CD8-positive, alpha-beta memory T cell (primary cell): ENCODE results near the gene HSPB1. TPM values are rescaled to one million over a fixed set of nuclear protein-coding genes. Genes with fewer than 3 reads are reported as not detected.

Experiments
- CTCF ChIA-PET: fragments of 350-600 bp; sonication (Branson Sonifier 250); formaldehyde crosslinking; loops from one replicate; lab custom pipeline; 2021; ENCODE audit warnings: antibody characterized with exemption; lab: Charles Lee
- POLR2A ChIA-PET: fragments of 350-600 bp; sonication (Branson Sonifier 250); formaldehyde crosslinking; loops from one replicate; lab custom pipeline; 2021; ENCODE audit warnings: antibody characterized with exemption; lab: Charles Lee
- DNase-seq, 5 donors: peaks; one replicate each; pipeline versions ENCODE4 v3.0.0 to v3.0.0-alpha.2; 2020 to 2022; ENCODE audit warnings: mixed read lengths in 1 of 5
- H3K27ac ChIP-seq: one replicate; pipeline ENCODE4 v1.7.0; 2013; ENCODE audit warnings: low read depth, mild to moderate bottlenecking, low read length, moderate library complexity
- H3K27me3 ChIP-seq: 2 replicates; pipeline ENCODE4 v1.7.0; 2013; ENCODE audit warnings: low read length, mild to moderate bottlenecking; ENCODE audit not compliant: insufficient read depth, poor library complexity, severe bottlenecking
- H3K36me3 ChIP-seq: 2 replicates; pipeline ENCODE4 v1.7.0; 2013; ENCODE audit warnings: mild to moderate bottlenecking, low read length, moderate library complexity; ENCODE audit not compliant: insufficient read depth
- H3K4me1 ChIP-seq: 2 replicates; pipeline ENCODE4 v1.7.0; 2013; ENCODE audit warnings: mild to moderate bottlenecking, low read length, moderate library complexity; ENCODE audit not compliant: insufficient read depth
- H3K4me3 ChIP-seq: 2 replicates; pipeline ENCODE4 v1.7.0; 2013; ENCODE audit warnings: mild to moderate bottlenecking, low read length
- H3K9me3 ChIP-seq: 2 replicates; pipeline ENCODE4 v1.7.0; 2013; ENCODE audit warnings: mild to moderate bottlenecking, low read length
- H3K27ac Mint-ChIP-seq, 8 donors: one replicate each; pipeline ENCODE4 v1.8.0; 2020 to 2021; ENCODE audit warnings: mixed read lengths in 8 of 8, mild to moderate bottlenecking in 6 of 8, inconsistent platforms in 3 of 8, moderate library complexity in 3 of 8
- H3K27me3 Mint-ChIP-seq, 2 donors: one replicate each; pipeline ENCODE4 v1.8.0; 2020 to 2021; ENCODE audit warnings: mixed read lengths in 2 of 2, mild to moderate bottlenecking in 1 of 2, moderate library complexity in 1 of 2
- H3K36me3 Mint-ChIP-seq, 3 donors: one replicate each; pipeline ENCODE4 v1.8.0; 2020 to 2021; ENCODE audit warnings: mixed read lengths in 3 of 3, inconsistent platforms in 1 of 3, mild to moderate bottlenecking in 1 of 3
- H3K4me1 Mint-ChIP-seq, 3 donors: one replicate each; pipeline ENCODE4 v1.8.0; 2020 to 2021; ENCODE audit warnings: mixed read lengths in 3 of 3, inconsistent platforms in 1 of 3, mild to moderate bottlenecking in 1 of 3
- H3K4me3 Mint-ChIP-seq, 7 donors: one replicate each; pipeline ENCODE4 v1.8.0; 2020 to 2021; ENCODE audit warnings: mixed read lengths in 7 of 7, mild to moderate bottlenecking in 6 of 7, moderate library complexity in 4 of 7, inconsistent platforms in 2 of 7
- H3K9me3 Mint-ChIP-seq, 5 donors: one replicate each; pipeline ENCODE4 v1.8.0; 2020 to 2022; ENCODE audit warnings: mixed read lengths in 5 of 5, mild to moderate bottlenecking in 3 of 5, moderate library complexity in 2 of 5, inconsistent platforms in 1 of 5
- polyA plus RNA-seq: library from polyadenylated mRNA; unstranded; fragments of 300-500 nt; fragmentation: Illumina TruSeq; gene quantifications from one replicate; pipeline ENCODE4 v1.2.3, GENCODE V29; 2021
- total RNA-seq, 2 experiments: library from RNA; stranded (reverse); gene quantifications; one replicate each; pipeline ENCODE4 v1.2.3, GENCODE V29; 2021

Gene HSPB1
- total and polyA plus RNA-seq, 3 experiments from 2014 or later, result 74.7 to 84.1 (median 80.7) TPM

DNA sequence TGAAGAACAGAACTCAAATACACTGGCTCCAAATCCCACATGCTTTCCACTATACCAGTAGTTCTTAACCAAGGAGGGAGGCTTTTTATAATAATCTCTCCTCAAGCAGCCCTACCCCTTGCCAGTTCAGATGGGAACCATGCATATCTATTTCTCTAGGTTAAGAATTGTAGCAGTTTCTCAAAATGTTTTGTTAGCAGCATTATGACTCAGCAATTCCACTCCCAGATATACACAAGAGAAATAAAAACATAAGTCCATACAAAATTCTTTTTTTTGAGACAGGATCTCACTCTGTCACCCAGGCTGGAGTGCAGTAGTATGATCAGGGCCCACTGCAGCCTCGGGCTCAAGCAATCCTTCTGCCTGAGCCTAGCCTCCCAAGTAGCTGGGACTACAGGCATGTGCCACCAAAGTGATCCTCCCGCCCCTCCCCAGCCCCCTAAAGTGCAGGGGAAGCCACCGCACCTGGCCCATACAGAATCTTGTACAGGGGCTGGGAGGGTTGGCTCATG, 38.2 kb downstream of the HSPB1 start:
- H3K36me3 Mint-ChIP-seq, result peaks cover 6 to 63% (median 11%) of the 10 kb centered on the region in 3 donors
- CTCF ChIA-PET, result no interaction called here
- H3K36me3 ChIP-seq, result peaks cover 17% of the 10 kb centered on the region

GRCh38 chr7:76342222-76342621, 39.7 kb downstream of the HSPB1 start:
- CTCF ChIA-PET, result interaction anchor here (1.9 kb wide), 1 partner anchor 28 kb away, joined by 6 read pairs; no protein-coding TSS in a partner anchor
- Histone ChIP-seq H3K27ac (no peak overlapping the region), H3K9me3 (no peaks in the 10 kb centered on the region), H3K27me3 (no peaks in the 10 kb centered on the region), H3K36me3 (peaks cover 28% of the 10 kb centered on the region), H3K4me1 (peaks cover 27% of the 10 kb centered on the region), H3K4me3 (no peak overlapping the region)
- no peak for DNase-seq
- no peaks in the 10 kb centered on the region for H3K27me3 Mint-ChIP-seq
- peak overlapping the region in 1 of 7 donors; percentile 8 for H3K4me3 Mint-ChIP-seq
- H3K9me3 Mint-ChIP-seq, result no peaks in the 10 kb centered on the region
- peaks cover 9 to 67% (median 24%) of the 10 kb centered on the region in 3 donors for H3K36me3 Mint-ChIP-seq
- POLR2A ChIA-PET, result no interaction called here
- H3K4me1 Mint-ChIP-seq, result peaks cover 61 to 84% (median 78%) of the 10 kb centered on the region in 3 donors
- H3K27ac Mint-ChIP-seq, result peak overlapping the region in 3 of 8 donors; percentile 2 to 32 (median 7)

More for the DNA sequence above, 38.2 kb downstream of the HSPB1 start:
- Mint-ChIP-seq H3K27me3 (no peaks in the 10 kb centered on the region), H3K9me3 (no peaks in the 10 kb centered on the region), H3K4me1 (peaks cover 53 to 82% (median 75%) of the 10 kb centered on the region in 3 donors), H3K4me3 (no peak overlapping the region), H3K27ac (peak overlapping the region in 2 of 8 donors; percentile 27 to 37)
- Histone ChIP-seq H3K27ac (no peak overlapping the region), H3K27me3 (no peaks in the 10 kb centered on the region), H3K4me3 (no peak overlapping the region), H3K9me3 (no peaks in the 10 kb centered on the region), H3K4me1 (peaks cover 14% of the 10 kb centered on the region)
- DNase-seq, result no peak
- POLR2A ChIA-PET, result no interaction called here

DNA sequence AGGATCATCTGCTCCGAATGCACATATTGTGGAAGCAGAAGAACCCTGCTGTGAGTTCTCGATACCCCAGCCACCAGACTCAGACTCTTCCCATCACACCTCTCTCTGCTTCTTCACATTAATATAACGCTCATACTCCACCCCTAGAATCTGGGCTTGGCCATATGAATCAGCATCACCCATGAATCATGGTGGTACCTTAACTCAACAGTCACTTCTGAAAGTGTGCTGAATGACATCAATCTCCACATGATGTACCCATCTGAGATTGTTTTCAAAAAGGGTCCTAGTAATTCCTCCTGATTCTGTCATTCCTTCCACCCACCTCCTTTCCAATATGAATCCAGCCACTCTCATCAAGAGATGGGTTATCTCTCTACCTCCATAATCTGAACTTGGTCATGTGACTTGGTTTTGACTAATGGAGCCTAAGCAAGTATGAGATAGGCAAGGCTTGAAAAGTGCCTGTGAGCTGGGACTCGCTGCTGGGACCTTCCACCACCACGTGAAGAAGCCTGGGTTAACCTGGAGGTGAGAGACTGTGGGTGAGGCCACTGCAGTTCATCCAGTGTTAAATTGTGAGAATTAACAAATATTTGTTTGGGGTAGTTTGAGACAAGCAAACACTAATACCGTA, 40.9 kb downstream of the HSPB1 start:
- no peak overlapping the region for H3K4me3 ChIP-seq
- H3K27ac ChIP-seq, result no peak overlapping the region
- no peaks in the 10 kb centered on the region for H3K9me3 ChIP-seq
- H3K27me3 ChIP-seq, result no peaks in the 10 kb centered on the region
- peaks cover 30% of the 10 kb centered on the region for H3K4me1 ChIP-seq
- H3K36me3 Mint-ChIP-seq, result peaks cover 9 to 71% (median 29%) of the 10 kb centered on the region in 3 donors
- no peaks in the 10 kb centered on the region for H3K27me3 Mint-ChIP-seq
- H3K27ac Mint-ChIP-seq, result peak overlapping the region in 3 of 8 donors; percentile 1 to 68 (median 66)
- H3K4me1 Mint-ChIP-seq, result peaks cover 62 to 83% (median 76%) of the 10 kb centered on the region in 3 donors
- no peak for DNase-seq
- ChIA-PET POLR2A (no interaction called here), CTCF (interaction anchor here (1.9 kb wide), 1 partner anchor 29 kb away, joined by 6 read pairs; no protein-coding TSS in a partner anchor)
- H3K4me3 Mint-ChIP-seq, result no peak overlapping the region
- H3K36me3 ChIP-seq, result peaks cover 28% of the 10 kb centered on the region
- no peaks in the 10 kb centered on the region for H3K9me3 Mint-ChIP-seq

DNA sequence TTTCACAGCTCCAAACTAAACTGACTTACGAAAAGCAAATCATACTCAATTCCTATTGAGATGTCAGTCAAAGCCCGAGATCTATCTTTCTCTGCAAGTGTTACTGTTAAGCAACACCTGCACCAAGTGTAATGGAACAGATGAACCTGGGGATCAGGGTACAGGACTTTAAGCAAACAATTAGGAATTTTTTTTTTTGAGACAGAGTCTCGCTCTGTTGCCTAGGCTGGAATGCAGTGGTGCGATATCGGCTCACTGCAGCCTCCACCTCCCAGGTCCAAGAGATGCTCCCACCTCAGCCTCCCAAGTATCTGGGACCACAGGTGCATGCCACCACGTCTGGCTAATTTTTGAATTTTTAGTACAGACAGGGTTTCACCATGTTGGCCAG, 41.5 kb downstream of the HSPB1 start:
- H3K9me3 Mint-ChIP-seq, result no peaks in the 10 kb centered on the region
- H3K36me3 Mint-ChIP-seq, result peaks cover 9 to 70% (median 27%) of the 10 kb centered on the region in 3 donors
- H3K27ac Mint-ChIP-seq, result peak overlapping the region in 1 of 8 donors; percentile 27

DNA sequence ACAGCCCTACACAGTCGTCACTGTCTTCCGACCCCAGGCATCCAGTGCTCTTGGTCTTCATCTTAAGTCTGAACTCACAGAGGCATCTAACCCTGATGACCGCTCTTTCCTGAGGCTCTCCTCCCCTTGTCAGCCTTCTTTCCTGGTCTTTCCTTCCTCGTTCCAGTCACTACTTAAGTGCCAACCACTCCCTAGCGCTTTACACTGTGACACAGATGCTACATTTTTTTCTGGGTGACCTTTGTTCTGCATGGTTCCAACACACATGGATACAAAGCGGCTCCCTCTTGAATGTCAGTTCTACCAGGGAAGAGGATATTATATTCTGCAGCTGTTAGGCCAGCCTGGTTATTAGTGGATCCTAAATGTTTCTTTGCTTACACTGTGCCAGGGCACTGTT, 43.6 kb downstream of the HSPB1 start:
- peaks cover 21% of the 10 kb centered on the region for H3K4me1 ChIP-seq
- Mint-ChIP-seq H3K27ac (peak overlapping the region in 4 of 8 donors; percentile 29 to 74 (median 53)), H3K27me3 (no peaks in the 10 kb centered on the region), H3K4me1 (peaks cover 56 to 77% (median 76%) of the 10 kb centered on the region in 3 donors), H3K4me3 (no peak overlapping the region), H3K36me3 (peaks cover 9 to 74% (median 27%) of the 10 kb centered on the region in 3 donors), H3K9me3 (no peaks in the 10 kb centered on the region)
- ChIA-PET CTCF (no interaction called here), POLR2A (no interaction called here)
- peaks cover 28% of the 10 kb centered on the region for H3K36me3 ChIP-seq
- H3K27ac ChIP-seq, result no peak overlapping the region
- no peaks in the 10 kb centered on the region for H3K27me3 ChIP-seq
- H3K4me3 ChIP-seq, result no peak overlapping the region
- no peak for DNase-seq
- H3K9me3 ChIP-seq, result no peaks in the 10 kb centered on the region

More for the DNA sequence above, 41.5 kb downstream of the HSPB1 start:
- ChIA-PET CTCF (interaction anchor here (1.9 kb wide), 1 partner anchor 30 kb away, joined by 6 read pairs; no protein-coding TSS in a partner anchor), POLR2A (no interaction called here)
- Histone ChIP-seq H3K27me3 (no peaks in the 10 kb centered on the region), H3K27ac (no peak overlapping the region), H3K4me3 (no peak overlapping the region), H3K4me1 (peaks cover 29% of the 10 kb centered on the region), H3K9me3 (no peaks in the 10 kb centered on the region), H3K36me3 (peaks cover 28% of the 10 kb centered on the region)
- no peaks in the 10 kb centered on the region for H3K27me3 Mint-ChIP-seq
- DNase-seq, result no peak
- H3K4me1 Mint-ChIP-seq, result peaks cover 60 to 78% (median 73%) of the 10 kb centered on the region in 3 donors
- H3K4me3 Mint-ChIP-seq, result no peak overlapping the region

- Mint-ChIP-seq H3K27ac (peak overlapping the region; percentile 15 to 92 (median 54)), H3K27me3 (no peaks in the 10 kb centered on the region), H3K9me3 (no peaks in the 10 kb centered on the region), H3K36me3 (peaks cover 9 to 74% (median 27%) of the 10 kb centered on the region in 3 donors), H3K4me1 (peaks cover 58 to 78% (median 77%) of the 10 kb centered on the region in 3 donors), H3K4me3 (peak overlapping the region in 3 of 7 donors; percentile 20 to 42 (median 29))
- Histone ChIP-seq H3K9me3 (no peaks in the 10 kb centered on the region), H3K4me1 (peaks cover 28% of the 10 kb centered on the region), H3K27me3 (no peaks in the 10 kb centered on the region), H3K36me3 (peaks cover 28% of the 10 kb centered on the region), H3K27ac (no peak overlapping the region), H3K4me3 (no peak overlapping the region)
- CTCF ChIA-PET, result no interaction called here
- POLR2A ChIA-PET, result no interaction called here
- DNase-seq, result no peak
Observed at GRCh38 chr7:76346778-76347177, 44.3 kb downstream of the HSPB1 start.

- peak overlapping the region in 5 of 8 donors; percentile 7 to 82 (median 37) for H3K27ac Mint-ChIP-seq
- no peak for DNase-seq
- H3K36me3 ChIP-seq, result peaks cover 28% of the 10 kb centered on the region
- H3K4me3 ChIP-seq, result no peak overlapping the region
- H3K4me1 ChIP-seq, result peaks cover 35% of the 10 kb centered on the region
- H3K27ac ChIP-seq, result no peak overlapping the region
- CTCF ChIA-PET, result no interaction called here
- H3K27me3 Mint-ChIP-seq, result no peaks in the 10 kb centered on the region
- no peaks in the 10 kb centered on the region for H3K27me3 ChIP-seq
- H3K9me3 Mint-ChIP-seq, result no peaks in the 10 kb centered on the region
- peaks cover 57 to 78% (median 77%) of the 10 kb centered on the region in 3 donors for H3K4me1 Mint-ChIP-seq
- H3K4me3 Mint-ChIP-seq, result peak overlapping the region in 1 of 7 donors; percentile 29
- POLR2A ChIA-PET, result interaction anchor here (0.6 kb wide), 1 partner anchor 506 kb away, joined by 4 read pairs; no protein-coding TSS in a partner anchor
- H3K9me3 ChIP-seq, result no peaks in the 10 kb centered on the region
- peaks cover 9 to 68% (median 27%) of the 10 kb centered on the region in 3 donors for H3K36me3 Mint-ChIP-seq
Observed at GRCh38 chr7:76347710-76348109, 45.2 kb downstream of the HSPB1 start.
